SK-N-SH treated with all-trans-retinoic acid at 6 μM for 48 hours (cell line): Measurements from ENCODE around the gene ATL2.

ENCODE experiments used
- TF ChIP-seq, protein P1 (sequence below): fragments of 250-450 bp; sonication (Bioruptor Pico); IDR thresholded peaks from 2 replicates; pipeline ENCODE4 v1.5.1; 2021; ENCODE audit warnings: mild to moderate bottlenecking, moderate library complexity
- TF ChIP-seq, protein P2 (sequence below): fragments of 250-450 bp; sonication (Bioruptor Pico); IDR thresholded peaks from 2 replicates; pipeline ENCODE4 v1.8.0; 2020; ENCODE audit warnings: mild to moderate bottlenecking, moderate library complexity, borderline replicate concordance
- TF ChIP-seq, protein P3 (sequence below): fragments of 250-450 bp; sonication (Bioruptor Pico); IDR thresholded peaks from 2 replicates; pipeline ENCODE4 v1.8.0; 2021; ENCODE audit warnings: low read depth, mild to moderate bottlenecking, moderate library complexity, borderline replicate concordance

DNA sequence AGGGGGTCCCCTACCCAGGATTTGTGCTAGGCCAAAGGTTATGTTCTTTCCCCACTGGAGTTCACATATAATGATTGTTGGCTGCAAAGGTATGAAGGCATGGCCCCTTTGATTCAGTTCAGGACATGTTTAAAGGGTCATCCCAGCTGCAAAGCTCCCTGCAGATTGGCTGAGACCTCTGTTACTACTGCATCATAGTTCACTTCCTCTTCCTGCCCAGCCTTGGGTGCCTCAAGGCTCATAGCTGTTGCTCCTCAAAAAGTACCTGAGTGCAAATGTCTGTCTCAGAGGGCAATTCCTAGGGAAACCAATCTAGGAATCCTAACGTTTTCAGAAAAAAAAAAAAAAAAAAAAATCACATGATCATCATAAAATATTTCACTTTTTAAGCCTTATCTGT lies 125.1 kb downstream of the ATL2 start:
- TF ChIP-seq, protein P1, sequence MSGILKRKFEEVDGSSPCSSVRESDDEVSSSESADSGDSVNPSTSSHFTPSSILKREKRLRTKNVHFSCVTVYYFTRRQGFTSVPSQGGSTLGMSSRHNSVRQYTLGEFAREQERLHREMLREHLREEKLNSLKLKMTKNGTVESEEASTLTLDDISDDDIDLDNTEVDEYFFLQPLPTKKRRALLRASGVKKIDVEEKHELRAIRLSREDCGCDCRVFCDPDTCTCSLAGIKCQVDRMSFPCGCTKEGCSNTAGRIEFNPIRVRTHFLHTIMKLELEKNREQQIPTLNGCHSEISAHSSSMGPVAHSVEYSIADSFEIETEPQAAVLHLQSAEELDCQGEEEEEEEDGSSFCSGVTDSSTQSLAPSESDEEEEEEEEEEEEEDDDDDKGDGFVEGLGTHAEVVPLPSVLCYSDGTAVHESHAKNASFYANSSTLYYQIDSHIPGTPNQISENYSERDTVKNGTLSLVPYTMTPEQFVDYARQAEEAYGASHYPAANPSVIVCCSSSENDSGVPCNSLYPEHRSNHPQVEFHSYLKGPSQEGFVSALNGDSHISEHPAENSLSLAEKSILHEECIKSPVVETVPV (CRISPR knock-in tag): no peak
- TF ChIP-seq, protein P2, sequence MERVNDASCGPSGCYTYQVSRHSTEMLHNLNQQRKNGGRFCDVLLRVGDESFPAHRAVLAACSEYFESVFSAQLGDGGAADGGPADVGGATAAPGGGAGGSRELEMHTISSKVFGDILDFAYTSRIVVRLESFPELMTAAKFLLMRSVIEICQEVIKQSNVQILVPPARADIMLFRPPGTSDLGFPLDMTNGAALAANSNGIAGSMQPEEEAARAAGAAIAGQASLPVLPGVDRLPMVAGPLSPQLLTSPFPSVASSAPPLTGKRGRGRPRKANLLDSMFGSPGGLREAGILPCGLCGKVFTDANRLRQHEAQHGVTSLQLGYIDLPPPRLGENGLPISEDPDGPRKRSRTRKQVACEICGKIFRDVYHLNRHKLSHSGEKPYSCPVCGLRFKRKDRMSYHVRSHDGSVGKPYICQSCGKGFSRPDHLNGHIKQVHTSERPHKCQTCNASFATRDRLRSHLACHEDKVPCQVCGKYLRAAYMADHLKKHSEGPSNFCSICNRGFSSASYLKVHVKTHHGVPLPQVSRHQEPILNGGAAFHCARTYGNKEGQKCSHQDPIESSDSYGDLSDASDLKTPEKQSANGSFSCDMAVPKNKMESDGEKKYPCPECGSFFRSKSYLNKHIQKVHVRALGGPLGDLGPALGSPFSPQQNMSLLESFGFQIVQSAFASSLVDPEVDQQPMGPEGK: no peak
- TF ChIP-seq, protein P3, sequence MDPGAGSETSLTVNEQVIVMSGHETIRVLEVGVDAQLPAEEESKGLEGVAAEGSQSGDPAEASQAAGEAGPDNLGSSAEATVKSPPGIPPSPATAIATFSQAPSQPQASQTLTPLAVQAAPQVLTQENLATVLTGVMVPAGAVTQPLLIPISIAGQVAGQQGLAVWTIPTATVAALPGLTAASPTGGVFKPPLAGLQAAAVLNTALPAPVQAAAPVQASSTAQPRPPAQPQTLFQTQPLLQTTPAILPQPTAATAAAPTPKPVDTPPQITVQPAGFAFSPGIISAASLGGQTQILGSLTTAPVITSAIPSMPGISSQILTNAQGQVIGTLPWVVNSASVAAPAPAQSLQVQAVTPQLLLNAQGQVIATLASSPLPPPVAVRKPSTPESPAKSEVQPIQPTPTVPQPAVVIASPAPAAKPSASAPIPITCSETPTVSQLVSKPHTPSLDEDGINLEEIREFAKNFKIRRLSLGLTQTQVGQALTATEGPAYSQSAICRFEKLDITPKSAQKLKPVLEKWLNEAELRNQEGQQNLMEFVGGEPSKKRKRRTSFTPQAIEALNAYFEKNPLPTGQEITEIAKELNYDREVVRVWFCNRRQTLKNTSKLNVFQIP (CRISPR knock-in tag): no peak
